D721Med (cell line): Measurements from ENCODE around the gene PTPN14.
"Not testable (repeated sequence)": the region's sequence is repeated elsewhere in the genome, so short reads cannot be mapped to it uniquely, and the experiment has no call there.

Source experiments
- DNase-seq: peaks from one replicate; pipeline ENCODE4 v3.0.0; 2011; ENCODE audit warnings: low spot score; ENCODE audit not compliant: insufficient read length
- FAIRE-seq: peaks from 2 replicates; lab custom pipeline; 2011; peaks lifted over from hg19 to GRCh38; lab: Jason Lieb, UNC
- TF ChIP-seq, protein P1 (sequence below): IDR thresholded peaks from 2 replicates; pipeline ENCODE4 v1.5.1; 2012; ENCODE audit warnings: mild to moderate bottlenecking, control low read depth; ENCODE audit not compliant: insufficient read depth; ENCODE audit errors: missing control alignments

Gene PTPN14

DNA sequence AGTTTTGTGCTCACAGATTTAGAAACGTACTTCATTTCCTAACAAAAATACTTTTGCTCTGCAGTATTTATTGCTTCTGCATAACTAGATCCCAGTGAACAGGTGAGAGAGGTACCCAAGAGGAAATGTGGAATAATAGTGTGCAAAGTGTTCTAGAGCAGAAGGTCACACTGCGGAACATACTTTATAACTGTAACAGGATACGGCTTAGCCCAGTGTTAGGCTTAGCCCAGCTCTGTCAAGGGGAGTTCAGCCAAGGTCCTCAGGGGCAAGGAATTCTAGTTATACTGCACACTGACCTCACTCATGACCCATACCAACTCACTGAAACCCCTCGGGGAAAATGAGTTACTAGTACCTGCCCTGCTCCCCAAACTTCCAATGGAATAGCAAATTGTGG lies 55.3 kb downstream of the PTPN14 start:
- TF ChIP-seq, protein P1, sequence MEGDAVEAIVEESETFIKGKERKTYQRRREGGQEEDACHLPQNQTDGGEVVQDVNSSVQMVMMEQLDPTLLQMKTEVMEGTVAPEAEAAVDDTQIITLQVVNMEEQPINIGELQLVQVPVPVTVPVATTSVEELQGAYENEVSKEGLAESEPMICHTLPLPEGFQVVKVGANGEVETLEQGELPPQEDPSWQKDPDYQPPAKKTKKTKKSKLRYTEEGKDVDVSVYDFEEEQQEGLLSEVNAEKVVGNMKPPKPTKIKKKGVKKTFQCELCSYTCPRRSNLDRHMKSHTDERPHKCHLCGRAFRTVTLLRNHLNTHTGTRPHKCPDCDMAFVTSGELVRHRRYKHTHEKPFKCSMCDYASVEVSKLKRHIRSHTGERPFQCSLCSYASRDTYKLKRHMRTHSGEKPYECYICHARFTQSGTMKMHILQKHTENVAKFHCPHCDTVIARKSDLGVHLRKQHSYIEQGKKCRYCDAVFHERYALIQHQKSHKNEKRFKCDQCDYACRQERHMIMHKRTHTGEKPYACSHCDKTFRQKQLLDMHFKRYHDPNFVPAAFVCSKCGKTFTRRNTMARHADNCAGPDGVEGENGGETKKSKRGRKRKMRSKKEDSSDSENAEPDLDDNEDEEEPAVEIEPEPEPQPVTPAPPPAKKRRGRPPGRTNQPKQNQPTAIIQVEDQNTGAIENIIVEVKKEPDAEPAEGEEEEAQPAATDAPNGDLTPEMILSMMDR = no peak
- DNase-seq (no peak), FAIRE-seq (no peak)

DNA sequence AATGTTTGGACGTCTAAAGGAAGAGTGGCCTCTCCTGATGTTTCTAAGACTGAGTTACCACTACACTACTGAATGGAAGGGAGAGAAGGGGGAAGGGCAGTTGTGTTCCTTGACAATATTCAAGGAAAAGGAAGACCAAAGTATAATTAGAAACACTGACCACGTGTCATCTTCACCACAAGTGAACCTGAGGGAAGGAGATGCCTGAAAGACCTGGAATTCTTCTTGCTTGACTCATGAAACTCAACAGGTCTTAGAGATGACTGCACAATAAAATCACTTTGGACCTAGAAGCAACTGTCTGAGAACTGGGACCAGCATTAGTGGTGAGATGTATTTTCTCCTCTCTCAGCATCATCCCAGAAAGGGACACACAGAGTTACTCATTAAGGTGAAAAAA lies 56.7 kb downstream of the PTPN14 start:
- DNase-seq (no peak), FAIRE-seq (peak; percentile 6)
- TF ChIP-seq, protein P1 = no peak

DNA sequence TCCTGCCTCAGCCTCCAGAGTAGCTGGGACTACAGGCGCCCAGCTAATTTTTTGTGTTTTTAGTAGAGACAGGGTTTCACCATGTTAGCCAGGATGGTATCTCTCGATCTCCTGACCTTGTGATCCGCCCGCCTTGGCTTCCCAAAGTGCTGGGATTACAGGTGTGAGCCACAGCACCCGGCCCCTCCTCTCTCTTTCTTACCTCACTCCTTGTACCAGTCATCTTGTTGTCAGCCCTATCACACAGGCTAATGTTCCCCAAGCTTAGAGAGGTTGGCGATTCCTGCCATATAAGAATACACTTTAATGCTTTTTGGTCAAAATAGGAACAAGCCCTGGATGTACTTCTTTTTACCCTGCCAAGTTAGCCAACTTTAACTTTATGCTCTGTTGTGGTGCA lies 57.2 kb downstream of the PTPN14 start:
- not testable (repeated sequence) for FAIRE-seq, DNase-seq

DNA sequence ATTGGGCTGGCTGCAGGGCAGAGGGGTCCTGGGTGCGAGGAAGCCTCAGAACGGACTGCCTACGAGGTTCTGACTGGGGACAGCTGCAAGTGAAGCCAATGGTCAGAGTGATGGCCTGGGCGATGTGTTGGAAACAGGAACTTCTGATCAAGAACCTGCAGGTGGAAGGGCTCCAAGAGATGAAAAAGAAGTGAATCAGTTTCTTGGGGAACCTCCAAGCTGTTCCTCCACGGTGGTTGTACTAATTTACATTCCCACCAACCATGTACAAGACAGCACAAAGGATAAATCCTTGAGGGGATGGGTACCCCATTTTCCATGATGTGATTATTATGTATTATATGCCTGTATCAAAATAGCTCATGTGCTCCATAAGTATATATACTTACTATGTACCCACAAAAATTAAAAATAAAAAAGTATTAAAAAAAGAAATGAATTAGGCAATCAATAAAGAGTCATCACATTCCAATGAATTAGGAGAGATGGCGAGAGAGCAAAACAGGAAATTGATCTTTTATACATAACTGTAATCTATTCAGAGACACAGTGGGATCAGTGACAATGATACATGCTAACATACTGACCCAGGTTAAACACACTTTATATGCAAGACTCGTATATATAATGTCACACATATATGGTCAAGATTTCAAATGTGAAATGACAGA lies 58.1 kb downstream of the PTPN14 start:
- TF ChIP-seq, protein P1 = no peak
- peak; percentile 56 for FAIRE-seq
- DNase-seq = no peak

DNA sequence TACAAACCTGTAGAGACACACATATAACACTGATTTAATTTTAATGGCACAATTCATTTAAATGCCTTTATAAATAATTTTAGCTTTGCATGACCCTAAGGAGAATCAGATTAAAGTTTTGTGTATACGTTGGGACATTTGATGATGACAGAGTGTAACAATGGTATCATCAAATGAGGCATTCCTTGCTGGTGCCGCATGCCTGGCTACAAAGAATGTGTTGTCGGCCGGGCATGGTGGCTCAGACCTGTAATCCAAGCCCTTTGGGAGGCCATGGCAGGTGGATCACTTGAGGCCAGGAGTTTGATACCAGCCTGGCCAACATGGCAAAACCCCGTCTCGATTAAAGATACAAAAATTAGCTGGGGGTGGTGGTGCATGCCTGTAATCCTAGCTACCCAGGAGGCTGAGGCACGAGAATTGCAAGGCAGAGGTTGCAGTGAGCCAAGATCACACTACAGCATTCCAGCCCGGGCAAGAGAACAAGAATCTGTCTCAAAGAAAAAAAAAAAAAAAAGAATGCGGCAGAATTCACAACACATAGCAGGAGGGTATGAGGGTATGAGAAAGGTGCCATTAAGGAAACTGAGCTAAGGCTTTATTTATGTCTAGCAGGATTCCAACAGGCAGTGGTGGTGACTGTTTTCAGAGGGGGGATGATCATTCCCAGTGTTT lies 58.9 kb downstream of the PTPN14 start:
- no peak for FAIRE-seq
- TF ChIP-seq, protein P1 = no peak
- no peak for DNase-seq

DNA sequence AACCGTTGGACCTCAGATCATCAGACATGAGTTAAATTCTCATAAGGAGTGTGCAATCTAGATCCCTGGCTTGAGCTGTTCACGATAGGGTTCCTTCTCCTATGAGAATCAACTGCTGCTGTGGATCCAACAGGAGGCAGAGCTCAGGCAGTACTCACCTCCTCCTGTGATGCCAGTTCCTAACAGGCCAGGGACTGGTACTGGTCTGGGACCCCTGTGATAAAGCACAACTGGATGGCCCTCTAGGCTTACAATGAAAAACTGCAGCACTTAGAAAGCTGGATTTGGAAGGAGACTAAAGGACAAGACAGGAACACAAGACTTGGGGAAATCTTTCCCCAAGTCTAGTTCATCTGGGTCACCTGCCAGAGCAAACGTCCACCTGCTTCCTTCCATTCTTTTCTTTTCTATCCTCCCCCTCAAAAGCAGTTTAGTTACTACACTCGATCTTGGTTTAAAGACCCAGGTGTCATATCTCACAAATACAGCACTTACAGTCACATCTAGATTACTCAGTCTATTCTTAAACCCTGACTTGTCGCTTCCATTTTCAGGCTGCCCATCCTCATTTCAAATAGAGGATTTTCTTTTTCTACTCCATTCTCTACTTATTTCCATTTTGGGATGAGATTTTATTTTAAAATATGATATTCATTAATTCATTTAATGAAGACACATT lies 59.8 kb downstream of the PTPN14 start:
- DNase-seq = no peak
- no peak for FAIRE-seq
- TF ChIP-seq, protein P1 = no peak

DNA sequence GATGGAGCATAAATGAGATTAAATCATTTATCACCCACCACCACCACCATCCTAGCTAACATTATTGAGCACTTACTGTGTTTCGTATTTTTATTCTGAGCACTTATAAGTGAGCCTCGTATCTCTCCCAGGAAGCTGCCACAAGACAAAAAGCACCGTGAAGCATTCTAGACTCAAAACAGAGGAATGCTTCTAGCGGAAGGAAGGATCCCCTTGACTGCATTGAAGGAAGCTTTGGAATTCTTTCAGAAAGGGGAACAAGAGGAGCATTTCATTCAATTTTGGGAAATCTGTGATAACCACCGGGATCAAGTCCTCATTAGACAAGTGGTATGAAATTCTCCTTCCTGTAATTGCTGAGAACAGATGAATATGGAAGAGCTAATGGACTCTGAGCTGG lies 66.3 kb downstream of the PTPN14 start:
- DNase-seq (no peak), FAIRE-seq (no peak)
- TF ChIP-seq, protein P1 = no peak

DNA sequence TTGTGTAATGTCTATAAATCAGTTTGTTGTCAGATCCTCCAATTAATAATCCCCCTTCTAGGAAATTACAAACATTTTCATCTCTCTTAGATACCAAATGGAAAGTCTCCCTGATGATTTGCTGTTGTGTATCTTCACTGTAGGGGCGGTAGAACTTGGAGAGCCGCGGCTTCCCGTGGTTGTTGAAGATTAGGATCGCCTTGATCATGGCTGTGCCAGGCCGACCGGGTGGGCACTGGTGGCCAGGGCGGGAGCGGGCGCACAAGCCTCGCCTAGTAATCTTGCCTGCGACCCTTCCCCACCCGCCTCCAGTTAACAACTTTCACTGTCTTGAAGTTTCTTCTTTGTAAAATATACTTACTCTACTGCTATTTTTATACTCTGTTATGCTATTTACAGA lies 68.2 kb downstream of the PTPN14 start:
- FAIRE-seq = peak; percentile 87
- DNase-seq = not testable (repeated sequence)

DNA sequence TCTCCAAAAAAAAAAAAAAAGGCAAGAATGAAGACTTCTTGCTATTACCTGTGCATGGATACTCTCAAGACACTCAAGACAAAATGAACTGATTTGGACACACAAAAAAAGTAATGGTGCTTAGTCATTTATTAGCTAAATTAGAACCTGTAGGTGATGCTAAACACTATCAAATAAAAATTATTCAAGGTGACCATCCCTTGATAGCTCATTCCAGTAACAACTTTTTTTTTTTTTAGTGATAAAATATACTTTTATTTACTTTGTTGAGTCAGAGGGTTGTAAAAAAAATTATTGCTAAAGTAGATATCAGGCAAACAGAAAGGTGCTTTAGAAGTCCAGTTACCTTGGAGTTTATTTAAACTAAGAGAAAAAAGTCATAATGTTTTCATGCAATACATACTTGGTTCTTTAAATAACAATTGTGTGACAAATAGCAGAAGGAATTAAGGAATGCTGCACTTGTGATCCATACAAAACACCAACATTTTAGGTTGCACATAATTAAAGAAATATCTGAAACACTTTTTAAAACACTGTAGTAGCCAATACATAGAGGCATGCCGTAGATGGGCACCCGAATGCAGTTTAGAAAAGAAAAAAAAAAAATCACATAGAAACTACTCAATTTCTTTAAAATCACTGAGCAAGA lies 69.3 kb downstream of the PTPN14 start:
- FAIRE-seq, DNase-seq: not testable (repeated sequence)
